Heart right ventricle (tissue), 16 donors: Measurements from ENCODE around the gene POU4F2. TPM values are rescaled to one million over a fixed set of nuclear protein-coding genes. Genes with fewer than 3 reads are reported as not detected.

Experiments used
- ATAC-seq, 8 donors: fragments of 200-7000 bp; cut with Tn5 transposase; one replicate each; pipeline ENCODE4 v1.9.1; 2020; ENCODE audit warnings: mild to moderate bottlenecking in 8 of 8, moderate library complexity in 8 of 8, moderate number of reproducible peaks in 1 of 8
- DNase-seq, 2 donors: peaks; one replicate each; pipeline ENCODE4 v3.0.0-alpha.2; 2020
- H3K27ac ChIP-seq, 10 donors: fragments of 200-600 bp; sonication (generic) in 2 of 10; one replicate each; pipeline versions ENCODE4 v1.5.0 to v1.8.0; 2020 to 2022; ENCODE audit warnings: mild to moderate bottlenecking in 3 of 10
- H3K27me3 ChIP-seq, 7 donors: fragments of 200-600 bp; one replicate each; pipeline ENCODE4 v1.8.0; 2021 to 2022; ENCODE audit warnings: mild to moderate bottlenecking in 2 of 7
- H3K36me3 ChIP-seq, 9 donors: fragments of 200-600 bp; sonication (generic) in 1 of 9; one replicate each; pipeline versions ENCODE4 v1.5.0 to v1.8.0; 2020 to 2022; ENCODE audit warnings: mild to moderate bottlenecking in 2 of 9
- H3K4me1 ChIP-seq, 9 donors: fragments of 200-600 bp; sonication (generic) in 1 of 9; one replicate each; pipeline versions ENCODE4 v1.5.0 to v1.8.0; 2020 to 2022; ENCODE audit warnings: mild to moderate bottlenecking in 4 of 9
- H3K4me3 ChIP-seq, 10 donors: fragments of 200-600 bp; sonication (generic) in 2 of 10; one replicate each; pipeline versions ENCODE4 v1.5.0 to v1.8.0; 2020 to 2022; ENCODE audit warnings: mild to moderate bottlenecking in 7 of 10, moderate library complexity in 2 of 10
- H3K9me3 ChIP-seq, 11 donors: fragments of 200-600 bp in 10 of 11; sonication (generic) in 2 of 11; one replicate each; pipeline versions ENCODE4 v1.5.0 to v1.8.0; 2013 to 2022; ENCODE audit warnings: mild to moderate bottlenecking in 2 of 11, control low read depth in 1 of 11, moderate library complexity in 1 of 11
- CTCF ChIP-seq, 9 donors: fragments of 200-600 bp; sonication (generic) in 2 of 9; IDR thresholded peaks; one replicate each; pipeline versions ENCODE4 v1.5.0 to v1.8.0; 2021 to 2022; ENCODE audit warnings: antibody characterized with exemption in 9 of 9, mild to moderate bottlenecking in 5 of 9, moderate library complexity in 1 of 9
- WGBS, 2 donors: extraction: QIAGEN DNeasy Blood & Tissue Kit; methylation state at CpG; one replicate each; pipeline ENCODE4 v1.1.7; 2013; ENCODE audit warnings: inconsistent platforms in 1 of 2; 5-methylcytosine and 5-hydroxymethylcytosine counted together
- intact Hi-C, 10 donors: fragments of 100-400 bp; cut with DNase I; formaldehyde crosslinking; loops; one replicate each; pipeline versions ENCODE4 v1.11.1 to v1.14.2; 2022
- polyA plus RNA-seq, 2 donors: library from polyadenylated mRNA; stranded (reverse); fragments of 200-250 nt; gene quantifications; one replicate each; pipeline ENCODE4 v1.2.3, GENCODE V29; 2013
- total RNA-seq, 10 donors: library from RNA; stranded (reverse); fragmentation: NEBNext Ultra II Directional in 3 of 10; extraction: Animal tissue kit (Norgen Biotek cat#: 25700) in 3 of 10; gene quantifications; one replicate each; pipeline versions ENCODE4 v1.2.1 to v1.2.4, GENCODE V29; 2021 to 2023
- donor health status: Arrhythmogenic right ventricular cardiomyopathy.
- donor health status: ischemic (EF 13 %, LVEDD 7.1; RV severe dilation, severe dysfunction).
- donor health status: healthy with polysubstance abuse.
- donor health status: DM: no; HTN: yes; CAD: no.
- donor health status: DM: no; HTN: no; CAD: no.
- donor health status: ischemic (EF 25% LVEDD 6.9; RV normal size, moderate dysfunction).
- donor health status: ischemic (EF 25% LVEDD 5.7; RV mildly dilated, moderate dysfunction).
- donor health status: healthy.
- donor health status: DM: yes; HTN: yes; CAD: no.
- donor health status: Ischemic cardiomyopathy.
- donor health status: ischemic (EF 35%, LVEDD 5.7; RV mildly dilated, moderate dysfunction).
- donor health status: nonischemic (EF 11% LVEDD 7.7; RV severe dilation, severe dysfunction).
- donor health status: DM: yes; HTN: yes; CAD: no.
- donor health status: PGD.
- donor health status: ischemic (EF 29% LVEDD 5.4; RV normal size, mild dysfunction).
- donor health status: nonischemic (EF 23%, LVEDD 6.1; RV moderate dilation, normal function).

Gene POU4F2
- total and polyA plus RNA-seq, 12 donors, result not detected

- H3K9me3 ChIP-seq, result no peaks in the 10 kb centered on the region
- TF ChIP-seq CTCF (IDR thresholded peaks at IDR 0.05), result no peak
- H3K27ac ChIP-seq, result no peak overlapping the region
- peaks cover 0 to 30% (median 15%) of the 10 kb centered on the region in 9 donors for H3K4me1 ChIP-seq
- H3K4me3 ChIP-seq, result peak overlapping the region in 7 of 10 donors; percentile 14 to 37 (median 18)
- H3K27me3 ChIP-seq, result peaks cover 29 to 100% (median 93%) of the 10 kb centered on the region in 7 donors
- H3K36me3 ChIP-seq, result no peaks in the 10 kb centered on the region
- intact Hi-C loops, result no loop called here
- no peak for ATAC-seq
- WGBS, 2 donors, result 1% methylated on average over 33 to 34 of the region's 34 CpGs
- DNase-seq, result no peak
Observed at GRCh38 chr4:146638333-146638785, 334 bp upstream of the POU4F2 start.

GRCh38 chr4:146639506-146639932 is 826 bp downstream of the POU4F2 start:
- Histone ChIP-seq H3K27ac (no peak overlapping the region), H3K27me3 (peaks cover 29 to 100% (median 90%) of the 10 kb centered on the region in 7 donors), H3K4me3 (peak overlapping the region in 2 of 10 donors; percentile 14 to 37), H3K9me3 (no peaks in the 10 kb centered on the region), H3K36me3 (no peaks in the 10 kb centered on the region), H3K4me1 (peaks cover 0 to 30% (median 15%) of the 10 kb centered on the region in 9 donors)
- ATAC-seq (no peak), DNase-seq (no peak)
- WGBS, 2 donors, result 2 to 3% methylated on average over 20 of the region's 20 CpGs
- TF ChIP-seq CTCF (IDR thresholded peaks at IDR 0.05), result no peak
- intact Hi-C loops, result no loop called here

GRCh38 chr4:146640021-146640464 is 1.4 kb downstream of the POU4F2 start:
- no peak for TF ChIP-seq CTCF (IDR thresholded peaks at IDR 0.05)
- DNase-seq, result no peak
- Histone ChIP-seq H3K4me3 (no peak overlapping the region), H3K4me1 (peaks cover 0 to 30% (median 15%) of the 10 kb centered on the region in 9 donors), H3K36me3 (no peaks in the 10 kb centered on the region), H3K27ac (no peak overlapping the region), H3K9me3 (no peaks in the 10 kb centered on the region), H3K27me3 (peaks cover 29 to 100% (median 90%) of the 10 kb centered on the region in 7 donors)
- ATAC-seq, result no peak
- WGBS, 2 donors, result 1 to 4% methylated on average over 44 to 46 of the region's 46 CpGs
- intact Hi-C loops, result no loop called here

DNA sequence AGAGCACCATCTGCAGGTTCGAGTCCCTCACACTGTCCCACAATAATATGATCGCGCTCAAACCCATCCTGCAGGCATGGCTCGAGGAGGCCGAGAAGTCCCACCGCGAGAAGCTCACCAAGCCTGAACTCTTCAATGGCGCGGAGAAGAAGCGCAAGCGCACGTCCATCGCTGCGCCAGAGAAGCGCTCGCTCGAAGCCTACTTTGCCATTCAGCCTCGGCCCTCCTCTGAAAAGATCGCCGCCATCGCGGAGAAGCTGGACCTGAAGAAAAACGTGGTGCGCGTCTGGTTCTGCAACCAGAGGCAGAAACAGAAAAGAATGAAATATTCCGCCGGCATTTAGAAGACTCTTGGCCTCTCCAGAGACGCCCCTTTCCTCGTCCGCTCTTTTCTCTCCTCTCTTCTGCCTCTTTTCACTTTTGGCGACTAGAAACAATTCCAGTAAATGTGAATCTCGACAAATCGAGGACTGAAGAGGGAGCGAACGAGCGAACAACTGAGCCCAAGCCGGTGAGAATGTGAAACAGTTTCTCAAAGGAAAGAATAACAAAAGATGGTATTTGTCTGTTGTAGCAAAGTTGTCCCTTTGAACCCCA is 1.9 kb downstream of the POU4F2 start:
- Histone ChIP-seq H3K9me3 (no peaks in the 10 kb centered on the region), H3K4me3 (no peak overlapping the region), H3K4me1 (peaks cover 0 to 30% (median 15%) of the 10 kb centered on the region in 9 donors), H3K27me3 (peaks cover 29 to 100% (median 90%) of the 10 kb centered on the region in 7 donors), H3K27ac (no peak overlapping the region), H3K36me3 (no peaks in the 10 kb centered on the region)
- intact Hi-C loops, result no loop called here
- DNase-seq (no peak), ATAC-seq (no peak)
- WGBS, 2 donors, result 2% methylated on average over 37 of the region's 37 CpGs
- TF ChIP-seq CTCF (IDR thresholded peaks at IDR 0.05), result no peak
